T-helper 22 cell (primary cell): Measurements from ENCODE around the gene ISL1.

Experiments used
- DNase-seq: peaks from one replicate; pipeline ENCODE4 v3.0.0-alpha.2; 2020; ENCODE audit warnings: low read depth

Gene ISL1

GRCh38 chr5:51383131-51384121 lies at the start of gene ISL1:
Gene ISL1, plus strand, starts transcription at chr5:51383448. Its CDS starts 224 bp downstream, at chr5:51383672.
- DNase-seq, result no peak

DNA sequence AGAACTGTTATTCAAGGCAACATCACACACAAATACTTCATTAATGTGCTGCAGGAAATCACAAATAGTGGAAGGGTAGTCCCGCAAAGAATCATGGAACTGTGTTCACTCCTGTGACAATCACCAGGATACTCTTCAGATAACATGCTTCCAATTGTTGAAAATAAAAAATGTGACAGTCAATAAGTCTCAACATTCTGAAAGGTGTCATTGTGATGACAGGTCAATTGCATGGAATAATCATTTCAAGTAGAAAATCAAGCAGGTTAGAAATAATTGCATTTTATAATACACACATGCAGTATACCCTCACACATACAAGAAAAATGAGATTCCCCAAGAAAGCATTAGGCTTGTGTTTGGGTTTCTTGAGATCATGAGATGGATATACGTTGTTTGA lies 46.4 kb upstream of the ISL1 start:
- no peak for DNase-seq

GRCh38 chr5:51345106-51345505 lies 38.1 kb upstream of the ISL1 start:
- DNase-seq, result no peak

- no peak for DNase-seq
These were observed 36.1 kb upstream of the ISL1 start for GRCh38 chr5:51347157-51347556.

DNA sequence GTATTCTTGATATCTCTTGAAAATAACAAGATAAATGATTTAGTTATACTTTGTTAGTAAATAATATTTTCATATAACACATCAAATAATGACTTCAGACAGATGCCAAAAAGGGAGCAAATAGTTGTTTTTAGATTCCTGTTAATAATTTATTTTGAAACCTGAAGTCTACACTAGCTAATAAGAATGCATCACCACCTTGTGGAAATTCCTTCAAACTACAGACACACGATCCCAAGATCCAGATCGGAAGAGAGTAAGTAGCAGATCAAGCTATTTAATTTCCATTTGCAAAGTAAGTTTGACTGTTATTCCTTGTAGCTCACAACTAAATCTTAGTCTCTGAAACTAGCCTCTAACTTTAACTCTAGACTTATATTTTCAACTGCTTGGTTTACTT lies 35.5 kb upstream of the ISL1 start:
- no peak for DNase-seq

DNA sequence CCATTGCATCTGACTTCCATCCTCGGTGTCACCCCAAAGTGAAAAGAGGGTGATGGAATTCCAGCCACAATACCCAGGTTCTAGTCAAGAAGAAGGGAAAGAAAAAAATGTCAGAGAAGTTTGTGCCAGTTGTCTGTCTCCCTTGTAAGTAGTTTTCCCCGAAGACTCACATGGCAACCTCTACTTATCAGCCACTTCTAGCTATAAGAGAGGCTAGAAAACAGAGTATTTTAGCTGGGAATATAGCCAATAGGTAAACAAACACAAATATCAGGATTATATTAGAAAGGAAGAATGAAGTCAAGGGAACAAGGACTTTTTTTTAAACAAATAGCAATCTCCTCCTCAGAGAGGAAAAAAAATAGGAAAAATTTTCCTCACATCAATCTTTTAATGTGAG lies 12.2 kb upstream of the ISL1 start:
- DNase-seq, result no peak

DNA sequence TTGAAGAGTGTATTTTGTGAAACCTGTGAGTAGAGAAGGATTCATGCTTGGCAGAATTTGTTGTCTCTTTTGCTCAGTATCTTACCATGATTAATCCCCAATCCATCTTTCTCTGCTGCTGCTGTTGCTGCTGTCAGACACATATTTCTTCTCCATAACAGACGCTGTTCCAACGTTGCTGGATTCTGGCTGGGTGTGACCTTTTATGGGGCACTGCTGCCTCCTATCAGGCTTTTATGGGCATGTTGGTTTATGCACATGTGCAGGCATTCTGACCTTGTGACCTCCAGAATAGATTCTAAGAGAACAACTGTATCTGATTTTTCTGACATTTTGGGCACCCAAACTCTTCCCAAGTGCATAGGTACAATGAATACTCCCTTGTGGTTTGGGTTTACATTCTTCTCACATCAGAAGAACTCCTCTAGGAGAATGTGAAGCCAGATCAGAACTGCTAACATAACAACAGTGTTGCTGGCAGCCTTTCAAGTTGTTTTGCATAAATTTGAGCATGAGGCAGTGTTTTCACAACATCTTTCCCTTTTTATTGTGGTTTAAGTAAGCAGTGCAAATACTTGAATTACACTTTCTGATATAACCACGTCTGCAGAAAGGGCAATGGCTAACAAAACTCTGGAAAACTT lies 9.2 kb upstream of the ISL1 start:
- no peak for DNase-seq

GRCh38 chr5:51375084-51375483 lies 8.2 kb upstream of the ISL1 start:
- no peak for DNase-seq

DNA sequence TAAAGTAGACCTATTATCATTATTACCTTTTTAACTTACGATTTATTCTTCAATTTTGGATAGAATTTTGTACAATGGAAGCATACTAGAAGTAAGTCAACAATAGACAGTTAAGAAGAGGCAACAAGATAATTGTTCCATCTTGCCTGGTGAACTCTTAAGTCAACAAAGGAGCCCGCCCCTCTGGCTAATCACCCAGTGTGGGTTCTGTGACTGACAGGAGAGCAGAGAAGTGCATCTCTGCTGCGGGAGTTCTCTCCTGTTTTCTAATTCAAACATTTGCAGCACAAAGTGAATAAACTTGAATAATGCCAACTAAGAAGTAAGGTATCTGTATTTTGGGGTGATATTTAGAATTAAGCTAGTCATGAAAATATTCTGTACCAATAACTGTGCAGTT lies 6.7 kb upstream of the ISL1 start:
- no peak for DNase-seq

DNA sequence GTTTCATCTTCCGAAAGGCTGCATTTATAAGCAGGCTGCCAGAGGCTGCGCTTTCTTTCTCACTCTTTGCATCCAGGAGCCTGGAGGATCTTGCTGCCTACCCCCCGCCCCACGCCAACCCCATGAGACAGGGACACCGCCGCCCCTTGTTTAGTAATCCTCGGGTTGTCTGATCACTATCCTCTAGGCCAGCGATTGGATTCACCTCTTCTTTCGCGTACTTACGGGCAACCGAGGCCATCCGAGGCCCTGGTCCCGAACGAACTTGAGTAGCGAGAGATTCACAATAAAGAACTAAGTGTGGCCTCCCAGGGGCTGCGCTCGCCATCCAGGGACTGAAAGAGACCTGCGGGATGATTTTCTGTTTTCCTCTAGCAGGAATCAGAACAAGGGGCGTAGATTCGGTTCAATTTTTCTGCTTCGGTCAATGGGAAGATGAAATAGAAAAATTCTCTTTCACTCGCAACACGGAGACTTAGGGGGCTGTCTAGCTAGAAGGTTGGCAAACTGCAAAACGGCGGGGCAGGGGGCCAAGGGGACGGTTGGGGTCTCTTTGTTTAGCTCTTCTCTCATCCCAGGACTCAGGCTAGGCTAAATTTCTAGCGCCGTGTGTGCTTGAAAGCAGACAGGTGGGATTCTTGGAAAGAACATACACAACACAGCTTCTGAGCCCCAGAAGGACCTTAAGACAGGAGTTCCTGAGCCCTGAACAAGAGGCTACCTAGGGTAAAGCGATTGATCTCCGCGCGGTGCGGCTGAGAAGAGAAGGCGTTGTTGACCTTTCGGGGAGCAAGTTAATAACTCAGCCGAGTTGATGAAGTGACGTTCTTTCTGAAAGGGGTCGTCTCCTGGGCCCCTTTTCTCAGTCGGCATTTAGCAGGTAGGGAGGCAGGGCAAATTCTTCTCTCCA lies 5.8 kb upstream of the ISL1 start:
- no peak for DNase-seq

DNA sequence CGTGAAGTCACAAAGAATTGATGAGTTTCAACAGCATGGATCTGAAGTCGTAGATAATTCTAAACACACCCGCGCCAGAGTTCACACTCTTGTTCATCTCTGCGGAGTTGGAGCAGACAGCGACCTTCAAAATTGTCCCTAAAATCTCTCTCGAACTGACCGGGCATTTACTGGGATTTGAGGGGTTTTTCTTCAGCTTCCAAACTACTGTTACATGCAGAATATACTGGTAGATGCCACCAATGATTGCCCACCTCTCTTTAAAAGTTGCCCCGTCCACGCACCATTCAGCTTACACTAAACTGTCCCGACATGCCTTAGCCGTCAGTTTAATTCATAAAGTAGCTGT lies 5.2 kb upstream of the ISL1 start:
- DNase-seq, result no peak

GRCh38 chr5:51378448-51379330 lies 4.6 kb upstream of the ISL1 start:
- DNase-seq, result no peak

GRCh38 chr5:51379331-51379700 lies 3.9 kb upstream of the ISL1 start:
- DNase-seq, result no peak

GRCh38 chr5:51380603-51381207 lies 2.5 kb upstream of the ISL1 start:
- DNase-seq, result no peak

DNA sequence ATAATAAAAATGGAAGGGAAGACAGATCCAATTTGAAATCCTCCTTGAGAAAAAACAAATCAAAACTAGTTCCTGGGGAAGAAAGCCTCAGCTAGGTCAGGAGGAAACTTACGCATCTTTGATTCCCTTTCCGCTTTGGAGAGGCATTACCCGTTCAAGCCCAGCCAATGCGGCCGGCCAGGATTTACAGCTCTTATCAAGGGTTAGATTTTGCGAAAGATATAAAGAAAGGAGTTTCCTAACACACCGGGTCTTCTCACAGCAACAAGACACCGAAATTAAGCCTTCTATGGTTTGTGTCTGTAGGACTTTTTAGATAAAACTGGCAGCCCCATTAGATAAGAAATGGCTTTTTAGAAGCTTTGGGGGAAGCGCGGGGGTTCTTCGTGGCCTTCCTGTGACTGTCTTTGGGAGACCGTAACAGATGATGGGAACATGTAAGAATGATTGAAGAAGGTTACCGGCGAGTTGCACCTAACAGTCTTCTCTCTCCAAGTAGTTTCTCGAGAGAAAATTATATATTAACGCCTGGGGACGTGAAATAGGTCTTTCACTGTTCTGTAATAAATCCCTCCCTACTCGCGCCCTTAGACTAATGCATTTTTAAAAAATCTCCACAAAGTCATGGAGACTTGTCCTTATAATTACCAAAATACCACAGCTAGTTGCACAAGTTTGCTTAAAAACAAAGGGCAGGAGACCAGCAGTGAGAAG lies 1.3 kb upstream of the ISL1 start:
- DNase-seq, result no peak

GRCh38 chr5:51382521-51383130 lies 622 bp upstream of the ISL1 start:
- no peak for DNase-seq

DNA sequence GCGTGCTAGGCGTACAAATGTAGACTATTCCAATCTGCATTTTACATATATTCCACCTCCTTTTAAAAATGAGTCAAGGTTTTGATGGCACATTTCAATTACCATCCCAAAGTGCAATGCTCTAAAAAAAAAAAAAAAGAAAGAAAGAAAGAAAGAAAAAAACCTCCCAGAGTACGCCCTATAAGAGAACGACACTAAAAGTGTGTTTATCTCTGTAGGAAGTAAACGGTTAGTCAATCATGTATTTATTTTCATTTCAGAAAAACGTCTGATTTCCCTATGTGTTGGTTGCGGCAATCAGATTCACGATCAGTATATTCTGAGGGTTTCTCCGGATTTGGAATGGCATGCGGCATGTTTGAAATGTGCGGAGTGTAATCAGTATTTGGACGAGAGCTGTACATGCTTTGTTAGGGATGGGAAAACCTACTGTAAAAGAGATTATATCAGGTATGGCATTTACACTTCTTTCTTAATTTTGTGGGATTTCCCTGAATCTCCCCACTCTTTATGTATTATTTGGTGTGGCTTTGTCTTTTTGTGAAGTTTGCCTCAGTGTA lies 1.1 kb downstream of the ISL1 start:
- DNase-seq, result no peak

DNA sequence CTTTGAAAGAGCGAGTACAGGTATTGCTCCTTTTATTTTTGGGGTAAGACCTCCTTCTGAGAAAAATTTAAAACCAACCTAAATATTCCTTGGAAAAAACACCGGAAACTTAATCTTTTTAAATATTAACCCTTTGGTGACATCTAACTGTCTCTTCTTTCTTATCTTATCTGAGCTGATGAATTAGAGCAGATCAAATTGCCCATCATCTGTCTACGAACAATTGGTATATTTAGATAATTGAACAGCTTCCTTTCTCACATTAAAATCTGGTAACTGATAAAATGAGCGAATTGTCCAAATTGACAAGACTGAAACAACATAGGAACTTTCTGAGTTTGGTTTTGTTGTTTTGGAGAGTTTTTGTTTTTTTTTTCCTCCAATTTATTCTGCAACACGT lies 2.0 kb downstream of the ISL1 start:
- no peak for DNase-seq
